Measurements from ENCODE around the gene TMEM178B. TPM values are rescaled to one million over a fixed set of nuclear protein-coding genes. Genes with fewer than 3 reads are reported as not detected.

Gene TMEM178B
- total and polyA plus RNA-seq, 2 of the 13 experiments (the other 11 are each of a cell fraction or from before 2014, with no cell fraction given), result 0.01 to 0.02 TPM

- 12% methylated on average over 4 of the region's 4 CpGs for WGBS (ENCODE audit: low lambda C conversion rate)
- DNase-seq (ENCODE audit: low spot score) (no peak), FAIRE-seq (no peak), ATAC-seq (no peak)
- Histone ChIP-seq H3K27me3 (ENCODE audit: control insufficient read depth in 1 of 2, insufficient read depth in 2 of 2, low read length in 2 of 2) (peaks cover 0 to 18% of the 10 kb centered on the region in 2 experiments; a peak in 2 of 5 replicates), H3K4me1 (ENCODE audit: insufficient read depth, low read length) (no peaks in the 10 kb centered on the region), H2AFZ (ENCODE audit: low read length) (no peak overlapping the region), H3K4me3 (replicated peaks in 1 of 3; ENCODE audit: insufficient read depth in 1 of 3, low read depth in 2 of 3, low read length in 3 of 3) (no peak overlapping the region), H3K9me3 (ENCODE audit: low read length) (no peaks in the 10 kb centered on the region), H4K20me1 (ENCODE audit: insufficient read depth, low read length) (no peaks in the 10 kb centered on the region), H3K4me2 (ENCODE audit: low read depth, low read length) (no peak overlapping the region), H3K79me2 (ENCODE audit: insufficient read depth, low read length) (no peaks in the 10 kb centered on the region), H3K36me3 (replicated peaks in 1 of 2; ENCODE audit: control insufficient read depth in 1 of 2, insufficient read depth in 2 of 2, low read length in 2 of 2) (no peaks in the 10 kb centered on the region), H3K9ac (ENCODE audit: insufficient read depth, low read depth, low read length) (no peak overlapping the region), H3K27ac (ENCODE audit: extremely low read length, insufficient read depth, low read length) (no peak overlapping the region)
- BruUV-seq (replicated peaks), result no TSS peak
- CTCF ChIA-PET (ENCODE audit: low intra/inter-chr PET ratio, low total read pairs), result no interaction called here
- TF ChIP-seq MAX (IDR thresholded peaks at IDR 0.05) (no peak), POGZ (CRISPR knock-in tag; IDR thresholded peaks at IDR 0.05) (no peak), LCORL (IDR thresholded peaks at IDR 0.05) (no peak), LCORL (CRISPR knock-in tag; IDR thresholded peaks at IDR 0.05) (no peak), ERF (CRISPR knock-in tag; IDR thresholded peaks at IDR 0.05) (no peak)
- TF ChIP-seq, protein P1, sequence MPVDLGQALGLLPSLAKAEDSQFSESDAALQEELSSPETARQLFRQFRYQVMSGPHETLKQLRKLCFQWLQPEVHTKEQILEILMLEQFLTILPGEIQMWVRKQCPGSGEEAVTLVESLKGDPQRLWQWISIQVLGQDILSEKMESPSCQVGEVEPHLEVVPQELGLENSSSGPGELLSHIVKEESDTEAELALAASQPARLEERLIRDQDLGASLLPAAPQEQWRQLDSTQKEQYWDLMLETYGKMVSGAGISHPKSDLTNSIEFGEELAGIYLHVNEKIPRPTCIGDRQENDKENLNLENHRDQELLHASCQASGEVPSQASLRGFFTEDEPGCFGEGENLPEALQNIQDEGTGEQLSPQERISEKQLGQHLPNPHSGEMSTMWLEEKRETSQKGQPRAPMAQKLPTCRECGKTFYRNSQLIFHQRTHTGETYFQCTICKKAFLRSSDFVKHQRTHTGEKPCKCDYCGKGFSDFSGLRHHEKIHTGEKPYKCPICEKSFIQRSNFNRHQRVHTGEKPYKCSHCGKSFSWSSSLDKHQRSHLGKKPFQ (CRISPR knock-in tag; IDR thresholded peaks at IDR 0.05; ENCODE audit: insufficient replicate concordance), result no peak
- in situ Hi-C loops (cut with HindIII; ENCODE audit: extremely low pct_ligation_motif_present, low pct_unique_long_range_greater_than_20kb), result no loop called here
- intact Hi-C loops (cut with micrococcal nuclease; ENCODE audit: unreplicated experiment), result no loop called here
- POLR2A ChIA-PET, result no interaction called here
These were observed 319.2 kb downstream of the TMEM178B start for GRCh38 chr7:141393056-141393455.

Data from HepG2 (cell line).